Adrenal gland (tissue), 12 donors: ENCODE measurements around the gene GALNT18. TPM values are rescaled to one million over a fixed set of nuclear protein-coding genes. Genes with fewer than 3 reads are reported as not detected.
A peak's percentile ranks its signal among the peaks of the same experiment; 100 is the strongest.

Experiments used
- DNase-seq, 7 donors: peaks; one replicate each; pipeline ENCODE4 v3.0.0-alpha.2; 2019 to 2020
- H3K27ac ChIP-seq, 5 donors: fragments of 200-600 bp; sonication (generic) in 4 of 5; 1 replicate in 3 of 5; 2 replicates in 2 of 5; pipeline versions ENCODE4 v1.5.1 to v1.8.0; 2016 to 2020; ENCODE audit warnings: mild to moderate bottlenecking in 1 of 5
- H3K27me3 ChIP-seq: fragments of 200-600 bp; 2 replicates; pipeline ENCODE4 v1.8.0; 2021
- H3K36me3 ChIP-seq, 2 donors: fragments of 200-600 bp; replicated peaks in 1 of 2; 1 replicate in 1 of 2; 2 replicates in 1 of 2; pipeline versions ENCODE4 v1.5.1 to v1.8.0; 2018 to 2022
- H3K4me1 ChIP-seq, 2 donors: fragments of 200-600 bp; replicated peaks in 1 of 2; 1 replicate in 1 of 2; 2 replicates in 1 of 2; pipeline versions ENCODE4 v1.5.1 to v1.8.0; 2018 to 2021
- H3K4me3 ChIP-seq, 4 donors: fragments of 200-600 bp; sonication (generic) in 3 of 4; one replicate each; pipeline ENCODE4 v1.5.1; 2016 to 2018
- H3K9me3 ChIP-seq, 3 donors: fragments of 200-600 bp; sonication (generic) in 1 of 3; replicated peaks in 1 of 3; 1 replicate in 2 of 3; 2 replicates in 1 of 3; pipeline versions ENCODE4 v1.5.1 to v1.8.0; 2016 to 2021
- POLR2A ChIP-seq, 2 donors: fragments of 450-650 bp; IDR thresholded peaks; one replicate each; pipeline ENCODE4 v1.6.1; 2017; ENCODE audit warnings: antibody characterized with exemption in 2 of 2, mild to moderate bottlenecking in 2 of 2, moderate library complexity in 1 of 2
- WGBS, 4 donors: extraction: QIAGEN DNeasy Blood & Tissue Kit in 2 of 4; methylation state at CpG; one replicate each; pipeline versions ENCODE4 v1.1.5 to v1.1.7; 2013 to 2017; 5-methylcytosine and 5-hydroxymethylcytosine counted together
- intact Hi-C, 2 donors: fragments of 100-400 bp; cut with DNase I; formaldehyde crosslinking; loops; one replicate each; pipeline versions ENCODE4 v1.14.1 to v1.15.0; 2022 to 2023
- polyA plus RNA-seq, 3 donors: library from polyadenylated mRNA; stranded (reverse); fragments of 200-250 nt in 2 of 3; fragments of 350-450 nt in 1 of 3; fragmentation: Illumina TruSeq in 1 of 3; extraction: RNeasy Lipid Tissue Mini Kit (QIAGEN cat#74804) in 1 of 3; gene quantifications; one replicate each; pipeline ENCODE4 v1.2.3, GENCODE V29; 2013 to 2014
- total RNA-seq, 9 donors: library from RNA; depleted of rRNA in 4 of 9; stranded (reverse); fragments of >200 nt in 4 of 9; fragments of 120-200 nt in 1 of 9; fragmentation: NEBNext Ultra II Directional in 1 of 9; extraction: Animal tissue kit (Norgen Biotek cat#: 25700) in 1 of 9; gene quantifications; one replicate each; pipeline versions ENCODE4 v1.1.0 to v1.2.4, GENCODE V29; 2013 to 2023
- TF ChIP-seq, protein P1 (sequence below), 6 experiments: fragments of 450-650 bp in 4 of 6; fragments of 200-600 bp in 2 of 6; sonication (generic) in 1 of 6; IDR thresholded peaks; 1 replicate in 5 of 6; 2 replicates in 1 of 6; pipeline versions ENCODE4 v1.5.1 to v1.8.0; 2016 to 2021; ENCODE audit warnings: antibody characterized with exemption in 6 of 6, mild to moderate bottlenecking in 2 of 6, moderate library complexity in 1 of 6
- donor health status: healthy with polysubstance abuse.
- donor health status: Bipolar disorder and iron deficiency.
- donor health status: DM: yes; HTN: yes; CAD: no.
- donor health status: DM: no; HTN: no; CAD: no.
- donor health status: DM: no; HTN: no; CAD: no.
- donor health status: DM: yes; HTN: yes; CAD: no.

The GALNT18 gene
- total and polyA plus RNA-seq, 12 donors = 1.4 to 15.1 (median 6.4) TPM

GRCh38 chr11:11267312-11267711, 354.5 kb downstream of the GALNT18 start:
- TF ChIP-seq POLR2A (IDR thresholded peaks at IDR 0.05) = no peak
- TF ChIP-seq, protein P1, sequence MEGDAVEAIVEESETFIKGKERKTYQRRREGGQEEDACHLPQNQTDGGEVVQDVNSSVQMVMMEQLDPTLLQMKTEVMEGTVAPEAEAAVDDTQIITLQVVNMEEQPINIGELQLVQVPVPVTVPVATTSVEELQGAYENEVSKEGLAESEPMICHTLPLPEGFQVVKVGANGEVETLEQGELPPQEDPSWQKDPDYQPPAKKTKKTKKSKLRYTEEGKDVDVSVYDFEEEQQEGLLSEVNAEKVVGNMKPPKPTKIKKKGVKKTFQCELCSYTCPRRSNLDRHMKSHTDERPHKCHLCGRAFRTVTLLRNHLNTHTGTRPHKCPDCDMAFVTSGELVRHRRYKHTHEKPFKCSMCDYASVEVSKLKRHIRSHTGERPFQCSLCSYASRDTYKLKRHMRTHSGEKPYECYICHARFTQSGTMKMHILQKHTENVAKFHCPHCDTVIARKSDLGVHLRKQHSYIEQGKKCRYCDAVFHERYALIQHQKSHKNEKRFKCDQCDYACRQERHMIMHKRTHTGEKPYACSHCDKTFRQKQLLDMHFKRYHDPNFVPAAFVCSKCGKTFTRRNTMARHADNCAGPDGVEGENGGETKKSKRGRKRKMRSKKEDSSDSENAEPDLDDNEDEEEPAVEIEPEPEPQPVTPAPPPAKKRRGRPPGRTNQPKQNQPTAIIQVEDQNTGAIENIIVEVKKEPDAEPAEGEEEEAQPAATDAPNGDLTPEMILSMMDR (IDR thresholded peaks at IDR 0.05) = no peak
- H3K4me3 ChIP-seq = no peak overlapping the region
- no peaks in the 10 kb centered on the region for H3K36me3 ChIP-seq
- no peak overlapping the region for H3K27ac ChIP-seq
- no peaks in the 10 kb centered on the region for H3K9me3 ChIP-seq
- no peaks in the 10 kb centered on the region for H3K27me3 ChIP-seq
- intact Hi-C loops = no loop called here
- no peak for DNase-seq
- no peaks in the 10 kb centered on the region for H3K4me1 ChIP-seq

GRCh38 chr11:11265994-11266606, 355.7 kb downstream of the GALNT18 start:
- WGBS, 4 donors = 40 to 45% (median 43%) methylated on average over 8 of the region's 8 CpGs
- intact Hi-C loops = no loop called here

DNA sequence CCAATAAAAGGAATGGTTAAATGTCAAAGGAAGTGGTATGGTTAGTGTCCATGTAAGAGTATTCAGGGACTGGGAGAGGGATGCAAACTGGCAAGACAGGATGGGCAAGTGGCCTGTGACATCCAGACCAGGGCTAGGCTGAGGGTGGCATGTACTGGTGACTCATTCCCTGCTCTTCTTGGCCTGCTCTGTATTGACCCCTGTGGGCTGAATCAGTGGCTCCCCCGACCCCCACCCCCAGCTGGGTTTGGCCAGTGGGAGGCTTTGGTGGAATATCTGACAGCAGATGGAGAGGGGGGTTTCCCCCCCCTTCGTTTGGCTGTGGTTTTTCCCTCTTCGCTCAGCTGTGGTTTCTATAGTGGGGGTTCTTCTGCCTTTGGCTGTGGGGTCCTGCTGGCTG, 356.5 kb downstream of the GALNT18 start:
- Histone ChIP-seq H3K4me1 (no peaks in the 10 kb centered on the region), H3K9me3 (no peaks in the 10 kb centered on the region), H3K36me3 (no peaks in the 10 kb centered on the region), H3K4me3 (no peak overlapping the region), H3K27me3 (no peaks in the 10 kb centered on the region), H3K27ac (no peak overlapping the region)
- WGBS, 4 donors = 54 to 82% (median 59%) methylated on average over 3 of the region's 3 CpGs
- DNase-seq = no peak
- no peak for TF ChIP-seq POLR2A (IDR thresholded peaks at IDR 0.05)
- intact Hi-C loops = no loop called here

More at GRCh38 chr11:11265994-11266606, 355.7 kb downstream of the GALNT18 start:
- no peaks in the 10 kb centered on the region for H3K9me3 ChIP-seq
- no peaks in the 10 kb centered on the region for H3K36me3 ChIP-seq
- DNase-seq = peak in 5 of 7 donors; percentile 21 to 46 (median 23)
- H3K4me3 ChIP-seq = no peak overlapping the region
- no peak for TF ChIP-seq POLR2A (IDR thresholded peaks at IDR 0.05)
- TF ChIP-seq, protein P1 (IDR thresholded peaks at IDR 0.05) = peak; percentile 31 to 66 (median 50)
- no peak overlapping the region for H3K27ac ChIP-seq
- H3K27me3 ChIP-seq = no peaks in the 10 kb centered on the region
- H3K4me1 ChIP-seq = no peaks in the 10 kb centered on the region

- no peak overlapping the region for H3K4me3 ChIP-seq
- 31 to 39% (median 33%) methylated on average over 7 to 8 of the region's 8 CpGs for WGBS, 4 donors
- no peaks in the 10 kb centered on the region for H3K4me1 ChIP-seq
- TF ChIP-seq, protein P1 (IDR thresholded peaks at IDR 0.05) = no peak
- no peak for TF ChIP-seq POLR2A (IDR thresholded peaks at IDR 0.05)
- no peak for DNase-seq
- H3K27me3 ChIP-seq = no peaks in the 10 kb centered on the region
- no peak overlapping the region for H3K27ac ChIP-seq
- no peaks in the 10 kb centered on the region for H3K36me3 ChIP-seq
- no peaks in the 10 kb centered on the region for H3K9me3 ChIP-seq
- intact Hi-C loops = no loop called here
These were observed 358.4 kb downstream of the GALNT18 start for GRCh38 chr11:11263238-11264005.
